ENCODE measurements around the gene TRAPPC10.

DNA sequence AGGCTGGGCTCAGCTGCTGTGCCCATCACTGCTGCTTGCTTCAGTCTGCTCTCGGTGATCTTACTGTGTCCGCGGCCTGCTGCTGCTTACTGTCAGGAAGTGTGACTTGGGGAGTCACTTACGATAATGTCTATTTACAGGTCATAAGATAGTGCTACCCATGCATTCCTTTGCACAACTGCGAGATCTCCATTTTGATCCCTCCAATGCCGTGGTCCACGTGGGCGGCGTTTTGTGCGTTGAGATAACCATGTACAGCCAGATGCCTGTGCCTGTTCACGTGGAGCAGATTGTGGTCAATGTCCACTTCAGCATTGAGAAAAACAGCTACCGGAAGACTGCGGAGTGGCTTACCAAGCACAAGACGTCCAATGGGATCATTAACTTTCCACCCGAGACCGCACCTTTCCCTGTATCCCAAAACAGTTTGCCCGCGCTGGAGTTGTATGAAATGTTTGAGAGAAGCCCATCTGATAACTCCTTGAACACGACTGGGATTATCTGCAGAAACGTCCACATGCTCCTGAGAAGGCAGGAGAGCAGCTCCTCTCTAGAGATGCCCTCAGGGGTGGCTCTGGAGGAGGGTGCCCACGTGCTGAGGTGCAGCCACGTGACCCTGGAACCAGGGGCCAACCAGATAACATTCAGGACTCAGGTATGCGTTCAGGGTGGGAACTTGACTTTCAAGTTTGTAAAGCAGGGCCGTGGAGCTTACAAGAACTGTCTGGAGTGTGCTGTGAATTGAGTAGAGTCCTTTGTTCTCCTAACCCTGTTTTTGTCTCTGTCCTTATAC lies 70.7 kb downstream of the TRAPPC10 start:
- no peak for TF ChIP-seq GATA3 (IDR thresholded peaks at IDR 0.05; ENCODE audit: low read depth, low read length)
- no peak for TF ChIP-seq GATA2 (IDR thresholded peaks at IDR 0.05; ENCODE audit: low read depth, low read length)
